Measurements from ENCODE around the gene TPI1. TPM values are rescaled to one million over a fixed set of nuclear protein-coding genes. Genes with fewer than 3 reads are reported as not detected.
A peak's percentile ranks its signal among the peaks of the same experiment; 100 is the strongest.

Gene TPI1
- total and polyA plus RNA-seq, 2 of the 8 experiments (the other 6 are each of a cell fraction or from before 2014, with no cell fraction given), result 910 to 3,018 TPM

DNA sequence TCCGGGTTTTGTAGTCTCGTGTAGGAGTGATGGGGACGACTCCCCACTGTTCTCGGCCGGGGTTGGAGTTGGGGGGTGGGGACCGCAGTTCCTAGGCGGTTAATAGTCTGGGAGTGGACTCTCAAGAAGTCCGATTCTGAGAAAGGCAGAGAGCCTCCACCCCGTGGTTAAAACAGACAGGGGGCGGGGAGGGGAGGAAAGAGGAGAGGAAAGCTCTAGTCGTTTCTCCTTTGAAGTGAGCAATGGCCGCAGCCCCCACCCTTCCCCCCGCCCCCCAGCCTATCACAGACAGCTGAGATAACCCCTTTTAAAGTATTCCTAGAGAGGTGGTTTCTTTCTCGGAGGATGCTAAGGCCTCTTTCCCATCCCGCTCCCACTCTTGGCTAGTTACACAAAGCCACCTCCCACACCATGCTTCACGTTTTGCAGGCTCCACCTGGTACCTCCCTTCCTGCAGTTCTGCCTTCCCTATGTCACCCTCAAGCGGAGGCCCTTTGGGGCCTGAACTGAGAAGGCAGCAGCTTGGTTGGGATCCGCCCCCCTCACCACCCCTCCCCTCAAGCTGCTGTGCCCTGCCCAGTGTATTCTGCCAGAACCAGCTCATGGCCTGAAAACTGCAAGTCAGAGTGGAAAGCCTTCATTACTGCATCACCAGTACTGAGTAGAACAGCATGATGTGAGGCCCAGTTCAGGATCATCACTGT is 14.5 kb upstream of the TPI1 start:
- DNase-seq (ENCODE audit: low read depth in 1 of 2, low spot score in 2 of 2), result peak in 1 of 2 experiments; percentile 66
- no peaks in the 10 kb centered on the region; the same call in 1 of the 2 replicates for H3K79me1 ChIP-seq (ENCODE audit: low read depth, low read length)
- H2BK5ac ChIP-seq (ENCODE audit: low read depth, low read length), result 0 out of 2 replicates have a peak overlapping the region, but pooled peaks have one; percentile 54
- peaks cover 0 to 3% of the 10 kb centered on the region in 2 experiments for H4K20me1 ChIP-seq (replicated peaks in 1 of 2; ENCODE audit: control insufficient read depth in 1 of 2, insufficient read depth in 2 of 2, low read length in 2 of 2)
- H3K36me3 ChIP-seq (ENCODE audit: control insufficient read depth in 2 of 4, insufficient read depth in 4 of 4, low read length in 3 of 4), result peaks cover 10 to 32% (median 28%) of the 10 kb centered on the region in 4 experiments; a peak in 7 of 8 replicates
- no peak overlapping the region for H3K4ac ChIP-seq (replicated peaks; ENCODE audit: insufficient read length, low read depth, low read length)
- ChIA-PET CTCF (ENCODE audit: partially characterized antibody) (interaction anchor here (0.7 to 19.8 kb wide), 16 partner anchors 10 to 299 kb away, joined by 3 to 292 read pairs (median 4); partner anchors contain the start of genes COPS7A, GNB3, MLF2 and P3H3), POLR2A (ENCODE audit: partially characterized antibody) (interaction anchor here (0.8 to 25.7 kb wide), 25 partner anchors 15 to 320 kb away, joined by 3 to 588 read pairs (median 6); partner anchors contain the start of genes C12orf57, COPS7A, EMG1 and GAPDH)
- peak overlapping the region; percentile 90 to 96 for H3K4me2 ChIP-seq (ENCODE audit: insufficient read depth in 1 of 2, low read depth in 2 of 2, low read length in 2 of 2)
- H2BK20ac ChIP-seq (ENCODE audit: low read length), result no peak overlapping the region
- H3K18ac ChIP-seq (ENCODE audit: extremely low read depth, low read length), result no peak overlapping the region
- H3K27ac ChIP-seq (ENCODE audit: low read depth, low read length), result peak overlapping the region; percentile 58; the same call in 1 of the 2 replicates
- peaks cover 11% of the 10 kb centered on the region for H3K23me2 ChIP-seq (ENCODE audit: low read depth, low read length)
- H4K91ac ChIP-seq (replicated peaks; ENCODE audit: insufficient read length, low read length), result no peak overlapping the region
- peak overlapping the region; percentile 59 to 94 (median 86) for H3K4me3 ChIP-seq (ENCODE audit: extremely low read depth in 1 of 4, insufficient read depth in 2 of 4, low read depth in 3 of 4, low read length in 4 of 4)
- no peaks in the 10 kb centered on the region for H3K27me3 ChIP-seq (replicated peaks in 1 of 4; ENCODE audit: control insufficient read depth in 3 of 4, extremely low read depth in 1 of 4, insufficient read depth in 3 of 4, low read length in 3 of 4)
- H4K5ac ChIP-seq (ENCODE audit: insufficient read length, low read depth, low read length), result peak overlapping the region; percentile 21
- H2BK15ac ChIP-seq (ENCODE audit: low read length), result no peak overlapping the region
- H3K23ac ChIP-seq (ENCODE audit: insufficient read length), result no peak overlapping the region
- FAIRE-seq, result no peak
- H3K9ac ChIP-seq (replicated peaks in 1 of 4; ENCODE audit: extremely low read depth in 1 of 4, low read depth in 3 of 4, low read length in 3 of 4), result peak overlapping the region in 3 of 4 experiments; percentile 52 to 61 (median 56); a peak in 4 of 7 replicates
- H2AK5ac ChIP-seq (ENCODE audit: low read depth, low read length), result 0 out of 2 replicates have a peak overlapping the region, but pooled peaks have one; percentile 20
- H4K8ac ChIP-seq (ENCODE audit: extremely low read depth, insufficient read depth, low read length), result no peak overlapping the region; the same call in 1 of the 2 replicates
- H3K9me3 ChIP-seq (ENCODE audit: insufficient read depth in 2 of 2, low read depth in 1 of 2, low read length in 1 of 2), result no peaks in the 10 kb centered on the region
- no peak overlapping the region for H2AFZ ChIP-seq (ENCODE audit: low read length)
- no peak overlapping the region for H2BK12ac ChIP-seq (ENCODE audit: low read depth, low read length)
- no peak overlapping the region for H3K56ac ChIP-seq (replicated peaks; ENCODE audit: insufficient read length, low read depth, low read length)
- H3K4me1 ChIP-seq (replicated peaks in 1 of 4; ENCODE audit: control insufficient read depth in 3 of 4, insufficient read depth in 4 of 4, low read length in 3 of 4), result peaks cover 0 to 14% (median 3%) of the 10 kb centered on the region in 4 experiments; a peak in 5 of 7 replicates
- WGBS, 2 experiments (ENCODE audit: extremely low coverage in 1 of 2, insufficient coverage in 1 of 2, insufficient read length in 1 of 2, insufficient replicate concordance in 2 of 2, low coverage in 1 of 2, low lambda C conversion rate in 2 of 2, missing lambda C conversion rate in 1 of 2), result 3% methylated on average over 15 of the region's 18 CpGs; no CpG with 5 or more reads in 1 of the 2 experiments
- H3K14ac ChIP-seq (ENCODE audit: insufficient read length), result no peak overlapping the region
- H2BK120ac ChIP-seq (replicated peaks; ENCODE audit: low read depth, low read length), result no peak overlapping the region
- peaks cover 0 to 29% of the 10 kb centered on the region in 2 experiments; a peak in 2 of 4 replicates for H3K79me2 ChIP-seq (ENCODE audit: control insufficient read depth in 1 of 2, insufficient read depth in 2 of 2, low read length in 2 of 2)
- TF ChIP-seq PHF8 (conservative IDR thresholded peaks at IDR 0.05; ENCODE audit: low read depth, low read length) (no peak), KDM5A (IDR thresholded peaks at IDR 0.05; ENCODE audit: low read length) (no peak), CREB1 (IDR thresholded peaks at IDR 0.05) (no peak), GABPA (IDR thresholded peaks at IDR 0.05; ENCODE audit: borderline replicate concordance, insufficient read depth, low read length) (no peak), JUN (IDR thresholded peaks at IDR 0.05; ENCODE audit: low read depth, low read length) (no peak), KDM4A (IDR thresholded peaks at IDR 0.05; ENCODE audit: low read depth, low read length, severe bottlenecking) (peak; percentile 28), HDAC2 (IDR thresholded peaks at IDR 0.05; ENCODE audit: borderline replicate concordance in 1 of 2, low read depth in 2 of 2, low read length in 2 of 2) (no peak)
- TF ChIP-seq, protein P1, sequence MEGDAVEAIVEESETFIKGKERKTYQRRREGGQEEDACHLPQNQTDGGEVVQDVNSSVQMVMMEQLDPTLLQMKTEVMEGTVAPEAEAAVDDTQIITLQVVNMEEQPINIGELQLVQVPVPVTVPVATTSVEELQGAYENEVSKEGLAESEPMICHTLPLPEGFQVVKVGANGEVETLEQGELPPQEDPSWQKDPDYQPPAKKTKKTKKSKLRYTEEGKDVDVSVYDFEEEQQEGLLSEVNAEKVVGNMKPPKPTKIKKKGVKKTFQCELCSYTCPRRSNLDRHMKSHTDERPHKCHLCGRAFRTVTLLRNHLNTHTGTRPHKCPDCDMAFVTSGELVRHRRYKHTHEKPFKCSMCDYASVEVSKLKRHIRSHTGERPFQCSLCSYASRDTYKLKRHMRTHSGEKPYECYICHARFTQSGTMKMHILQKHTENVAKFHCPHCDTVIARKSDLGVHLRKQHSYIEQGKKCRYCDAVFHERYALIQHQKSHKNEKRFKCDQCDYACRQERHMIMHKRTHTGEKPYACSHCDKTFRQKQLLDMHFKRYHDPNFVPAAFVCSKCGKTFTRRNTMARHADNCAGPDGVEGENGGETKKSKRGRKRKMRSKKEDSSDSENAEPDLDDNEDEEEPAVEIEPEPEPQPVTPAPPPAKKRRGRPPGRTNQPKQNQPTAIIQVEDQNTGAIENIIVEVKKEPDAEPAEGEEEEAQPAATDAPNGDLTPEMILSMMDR (IDR thresholded peaks at IDR 0.05; ENCODE audit: control extremely low read depth in 1 of 3, insufficient read depth in 1 of 3, low read depth in 1 of 3, low read length in 3 of 3), result 0 out of 4 replicates have a peak, but pooled peaks of 1 of the 3 experiments have one; percentile 4

Data from H1 (cell line).